GM12875 (cell line): ENCODE results near the gene HSF4.

ENCODE experiments used
- H3K4me3 ChIP-seq: one replicate; pipeline ENCODE4 v1.5.1; 2011; ENCODE audit warnings: low read depth, low read length, control low read depth
- TF ChIP-seq, protein P1 (sequence below): IDR thresholded peaks from 2 replicates; pipeline ENCODE4 v1.5.1; 2011; ENCODE audit warnings: low read depth, mild to moderate bottlenecking, control low read depth, inconsistent platforms, low read length, moderate library complexity, borderline replicate concordance; ENCODE audit not compliant: insufficient read depth

HSF4 gene

DNA sequence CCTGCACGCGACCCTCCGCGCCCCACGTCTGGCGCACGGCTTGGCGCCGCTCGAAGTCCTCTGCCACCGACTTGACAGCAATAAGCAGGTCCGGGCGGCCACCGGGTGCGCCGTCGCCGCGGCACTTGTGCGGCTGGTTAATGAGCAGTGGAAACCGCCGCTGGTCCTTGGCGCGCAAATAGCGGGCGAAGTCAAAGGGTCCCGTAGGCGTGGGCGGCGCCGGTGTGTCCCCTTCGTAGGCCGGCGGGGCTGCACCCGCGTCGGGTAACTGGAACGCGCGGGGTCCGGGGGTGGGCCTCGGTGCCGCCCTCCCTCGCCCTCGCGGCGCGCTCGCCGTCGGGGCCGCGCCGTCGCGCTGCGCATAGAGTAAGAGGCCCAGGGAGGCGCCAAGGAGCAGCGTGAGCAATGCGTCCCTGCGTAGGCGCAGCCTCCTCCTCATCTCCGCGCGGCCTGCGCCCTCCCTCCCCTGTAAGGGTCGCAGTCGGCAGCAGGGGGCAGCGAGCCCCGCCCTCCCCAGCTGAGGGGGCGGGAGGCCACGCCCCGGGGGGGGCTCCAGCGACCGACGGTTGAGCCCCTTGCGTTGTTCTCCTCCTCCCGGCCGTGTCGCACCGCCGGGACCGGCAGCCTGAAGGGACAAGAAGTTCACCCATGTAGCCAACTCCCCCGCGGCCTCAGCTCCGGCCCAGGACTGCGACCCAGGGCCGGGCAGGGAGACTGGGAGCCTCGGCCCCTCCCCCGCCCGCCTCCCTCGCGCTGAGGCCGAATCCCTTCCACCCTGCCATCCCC lies 14.3 kb upstream of the HSF4 start:
- H3K4me3 ChIP-seq = peak overlapping the region; percentile 57
- TF ChIP-seq, protein P1, sequence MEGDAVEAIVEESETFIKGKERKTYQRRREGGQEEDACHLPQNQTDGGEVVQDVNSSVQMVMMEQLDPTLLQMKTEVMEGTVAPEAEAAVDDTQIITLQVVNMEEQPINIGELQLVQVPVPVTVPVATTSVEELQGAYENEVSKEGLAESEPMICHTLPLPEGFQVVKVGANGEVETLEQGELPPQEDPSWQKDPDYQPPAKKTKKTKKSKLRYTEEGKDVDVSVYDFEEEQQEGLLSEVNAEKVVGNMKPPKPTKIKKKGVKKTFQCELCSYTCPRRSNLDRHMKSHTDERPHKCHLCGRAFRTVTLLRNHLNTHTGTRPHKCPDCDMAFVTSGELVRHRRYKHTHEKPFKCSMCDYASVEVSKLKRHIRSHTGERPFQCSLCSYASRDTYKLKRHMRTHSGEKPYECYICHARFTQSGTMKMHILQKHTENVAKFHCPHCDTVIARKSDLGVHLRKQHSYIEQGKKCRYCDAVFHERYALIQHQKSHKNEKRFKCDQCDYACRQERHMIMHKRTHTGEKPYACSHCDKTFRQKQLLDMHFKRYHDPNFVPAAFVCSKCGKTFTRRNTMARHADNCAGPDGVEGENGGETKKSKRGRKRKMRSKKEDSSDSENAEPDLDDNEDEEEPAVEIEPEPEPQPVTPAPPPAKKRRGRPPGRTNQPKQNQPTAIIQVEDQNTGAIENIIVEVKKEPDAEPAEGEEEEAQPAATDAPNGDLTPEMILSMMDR = no peak

DNA sequence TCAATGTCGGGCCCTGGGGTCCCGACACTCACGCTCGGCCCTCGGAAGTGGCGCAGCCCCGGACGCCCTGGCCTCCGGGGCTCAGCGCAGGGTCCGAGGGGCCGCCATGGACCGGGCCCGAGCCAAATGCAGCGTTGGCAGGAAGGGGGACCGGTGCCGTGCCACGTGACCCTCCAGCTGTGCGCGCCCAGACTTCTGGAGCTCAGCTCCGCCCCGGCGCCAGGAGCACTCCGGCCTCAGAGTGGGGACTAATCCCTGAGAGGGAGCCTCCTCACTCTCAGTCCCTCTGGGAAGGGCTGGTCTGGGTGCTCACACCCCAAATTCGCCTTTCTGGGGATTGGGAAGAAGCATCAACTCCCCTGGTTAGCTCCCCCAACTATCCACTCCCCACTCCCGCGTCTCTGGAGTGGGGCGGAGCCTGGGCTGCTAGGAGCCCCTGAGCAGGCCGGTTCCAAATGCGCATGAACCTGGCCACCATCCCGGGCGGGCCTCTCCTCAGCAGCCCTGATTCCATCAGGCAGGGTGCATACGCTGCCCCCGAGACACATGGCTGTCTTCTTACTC lies 13.6 kb upstream of the HSF4 start, which contains the start of gene B3GNT9:
Gene B3GNT9, minus strand, starts transcription at position 166 of the 564 bp plus-strand sequence. CDS start 513 bp downstream, outside the sequence.
- TF ChIP-seq, protein P1 = no peak
- H3K4me3 ChIP-seq = peak within 1 kb of the TSS; percentile 57

DNA sequence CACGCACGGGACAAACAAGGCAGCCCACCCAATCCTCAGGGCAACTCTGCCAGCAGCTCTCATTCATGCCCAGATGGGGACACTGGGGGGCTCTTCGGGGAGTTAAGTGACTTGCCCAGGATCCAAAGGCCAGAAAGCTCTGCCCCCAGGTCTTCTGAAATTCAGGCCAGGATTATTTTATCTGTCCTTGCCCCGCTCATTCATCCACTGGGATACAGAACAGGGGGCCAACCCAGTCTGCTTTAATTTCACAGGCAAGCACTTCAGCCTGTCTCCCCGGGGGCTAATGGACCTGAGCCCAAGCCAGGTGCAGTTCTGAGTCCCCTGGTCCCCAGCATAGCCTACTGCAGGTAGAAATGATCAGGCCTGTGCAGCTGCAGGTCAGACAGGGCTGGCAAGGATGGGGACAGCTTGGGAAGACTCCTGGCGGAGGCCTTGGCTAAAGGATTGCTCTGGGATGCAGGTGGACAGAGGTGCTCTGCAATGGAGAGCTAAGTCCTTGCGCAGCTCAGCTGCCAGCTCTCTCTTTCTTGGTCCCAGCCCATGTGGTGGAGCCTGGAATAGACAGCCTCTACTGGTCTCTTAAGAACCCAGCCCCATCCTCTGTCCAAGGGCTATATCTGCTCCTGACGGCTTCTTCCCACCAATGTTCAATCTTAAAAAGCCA lies 13.0 kb upstream of the HSF4 start:
- H3K4me3 ChIP-seq = no peak overlapping the region
- TF ChIP-seq, protein P1 = no peak

DNA sequence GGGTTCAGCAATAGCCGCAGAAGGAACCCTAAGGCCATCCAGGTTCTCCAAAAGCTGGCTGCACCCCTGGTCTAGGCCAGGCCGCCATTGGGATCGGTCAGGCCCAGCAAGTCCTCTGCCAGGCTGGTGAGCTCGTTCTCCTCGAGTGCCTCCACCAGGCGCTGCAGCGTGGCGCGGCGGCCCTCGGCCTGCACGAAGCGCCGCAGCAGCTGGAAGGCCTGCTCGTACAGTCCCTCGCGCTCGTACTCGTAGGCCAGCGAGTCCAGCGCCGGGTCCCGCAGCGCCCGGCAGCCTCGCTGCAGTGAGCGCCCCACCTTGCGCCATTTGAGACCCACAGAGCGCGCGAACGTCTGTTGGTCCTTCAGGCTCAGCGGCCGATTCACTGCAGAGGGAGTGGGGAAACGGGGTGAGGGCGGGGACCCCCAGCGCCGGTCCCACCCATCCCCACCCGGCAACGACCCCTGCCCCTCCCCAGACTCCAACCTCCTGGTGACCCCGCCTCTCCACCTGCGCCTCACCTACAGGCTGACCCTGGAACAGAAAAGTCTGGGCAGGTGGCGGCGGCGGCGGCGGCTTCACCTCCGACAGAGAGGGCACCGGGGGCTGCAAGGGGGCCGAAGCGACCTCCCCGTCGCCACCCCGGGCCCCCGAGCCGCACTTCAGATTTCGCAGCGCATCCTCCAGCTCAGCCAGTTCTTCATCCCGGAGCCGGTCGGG lies 9.8 kb upstream of the HSF4 start:
- TF ChIP-seq, protein P1 = no peak
- no peak overlapping the region for H3K4me3 ChIP-seq

DNA sequence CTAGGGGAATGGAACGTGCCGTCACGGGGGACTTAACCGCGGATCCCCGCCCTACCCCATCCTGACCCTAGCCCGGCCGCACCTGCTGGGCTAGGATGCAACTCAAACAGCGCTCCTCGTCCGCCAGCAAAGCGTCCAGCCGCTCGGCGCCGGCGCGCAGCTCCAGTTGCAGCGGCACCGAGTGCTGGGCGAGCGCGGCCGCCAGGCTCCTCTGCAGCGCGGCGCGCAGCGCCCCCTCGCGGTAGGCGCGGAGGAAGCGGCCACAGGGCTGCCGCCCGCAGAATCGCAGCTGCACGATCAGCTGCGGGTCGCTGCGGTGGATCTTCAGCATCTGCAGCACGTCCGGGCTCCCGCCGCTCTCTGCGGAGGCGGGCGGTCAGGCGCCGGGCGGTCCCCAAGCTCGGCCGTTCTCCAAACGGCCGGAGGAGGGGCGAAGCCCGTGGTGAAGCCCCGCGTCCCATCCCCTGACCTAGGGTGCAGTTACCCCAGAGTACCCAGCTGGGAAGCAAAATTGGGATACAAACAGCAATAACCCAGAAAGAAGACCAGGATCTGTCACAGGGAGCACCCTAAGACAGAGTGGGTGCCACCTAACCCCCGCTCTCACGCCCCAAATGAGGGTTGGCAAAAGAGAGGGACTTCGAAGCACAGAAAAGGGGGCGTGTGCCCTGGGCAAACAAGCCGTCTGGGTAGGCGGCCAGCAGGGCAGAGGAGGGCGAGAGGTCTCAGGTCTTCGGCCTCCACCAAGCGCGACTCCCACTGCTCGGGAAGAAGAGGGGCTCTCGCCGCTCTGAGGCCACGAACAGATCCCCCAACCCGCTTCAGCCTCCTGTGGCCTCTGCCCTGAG lies 9.0 kb upstream of the HSF4 start:
- TF ChIP-seq, protein P1 = peak; percentile 100
- H3K4me3 ChIP-seq = no peak overlapping the region

DNA sequence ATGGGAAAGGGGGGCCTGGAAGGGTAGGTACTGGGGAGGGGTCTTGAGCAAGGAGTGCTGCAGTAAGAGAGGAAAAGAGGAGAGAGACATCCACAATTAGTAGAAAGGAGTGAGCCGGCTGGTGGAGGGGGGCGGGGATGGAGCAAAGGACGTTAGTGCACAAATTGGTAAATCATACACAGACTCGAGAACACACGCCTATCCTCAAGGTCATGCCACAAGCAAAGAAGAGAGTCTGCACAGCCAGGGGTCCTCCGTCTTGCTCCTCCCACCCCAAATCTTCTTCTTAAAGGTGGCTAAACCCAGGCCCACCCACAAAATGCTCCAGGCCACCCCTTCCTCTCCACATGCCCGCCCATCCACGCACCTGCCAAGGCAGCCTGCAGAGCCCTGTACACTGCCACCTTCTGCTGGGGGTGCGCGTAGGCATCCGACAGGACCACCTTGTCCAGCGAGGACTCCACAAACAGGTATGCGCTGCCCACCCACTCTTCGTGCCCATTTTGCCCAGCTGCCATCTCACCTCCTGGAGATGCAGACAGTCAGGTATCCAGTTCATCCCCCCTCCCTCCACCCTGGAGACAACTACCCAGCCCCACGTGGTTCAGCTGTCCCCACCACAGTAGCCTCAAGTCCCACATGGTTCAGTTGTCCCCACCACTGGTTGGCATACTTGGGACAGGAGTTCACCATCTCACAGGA lies 8.3 kb upstream of the HSF4 start:
- no peak overlapping the region for H3K4me3 ChIP-seq
- TF ChIP-seq, protein P1 = no peak
